ENCODE measurements around the gene STRAP.
"Not testable (repeated sequence)": the region's sequence is repeated elsewhere in the genome, so short reads cannot be mapped to it uniquely, and the experiment has no call there.

STRAP gene

GRCh38 chr12:15863372-15863771 lies 18.8 kb upstream of the STRAP start:
- no peak overlapping the region for H3K4me3 ChIP-seq (ENCODE audit: low read length)
- DNase-seq (ENCODE audit: low read depth, low spot score) = no peak

- no peak overlapping the region for H3K4me3 ChIP-seq (ENCODE audit: low read length)
- DNase-seq (ENCODE audit: low read depth, low spot score) = no peak
These were observed 18.2 kb upstream of the STRAP start for GRCh38 chr12:15863984-15864383.

- H3K4me3 ChIP-seq (ENCODE audit: low read length) = no peak overlapping the region
- DNase-seq (ENCODE audit: low read depth, low spot score) = no peak
These were observed 14.0 kb upstream of the STRAP start for GRCh38 chr12:15868186-15868585.

GRCh38 chr12:15873556-15873955 lies 8.6 kb upstream of the STRAP start:
- H3K4me3 ChIP-seq (ENCODE audit: low read length) = no peak overlapping the region
- no peak for DNase-seq (ENCODE audit: low read depth, low spot score)

- not testable (repeated sequence) for H3K4me3 ChIP-seq (ENCODE audit: low read length); DNase-seq (ENCODE audit: low read depth, low spot score)
These were observed 7.5 kb upstream of the STRAP start for GRCh38 chr12:15874556-15875145.

GRCh38 chr12:15875863-15876262 lies 6.3 kb upstream of the STRAP start:
- DNase-seq (ENCODE audit: low read depth, low spot score) = no peak
- no peak overlapping the region for H3K4me3 ChIP-seq (ENCODE audit: low read length)

- no peak overlapping the region for H3K4me3 ChIP-seq (ENCODE audit: low read length)
- DNase-seq (ENCODE audit: low read depth, low spot score) = no peak
These were observed 2.8 kb upstream of the STRAP start for GRCh38 chr12:15879413-15879812.

- DNase-seq (ENCODE audit: low read depth, low spot score) = no peak
These were observed 1.5 kb upstream of the STRAP start for GRCh38 chr12:15880721-15881120.

GRCh38 chr12:15883536-15883935 lies 1.3 kb downstream of the STRAP start:
- no peak for DNase-seq (ENCODE audit: low read depth, low spot score)
- H3K4me3 ChIP-seq (ENCODE audit: low read length) = peak overlapping the region; percentile 97

More at GRCh38 chr12:15880721-15881120, 1.5 kb upstream of the STRAP start:
- H3K4me3 ChIP-seq (ENCODE audit: low read length) = no peak overlapping the region

GRCh38 chr12:15886372-15887042 lies 4.3 kb downstream of the STRAP start:
- no peak for DNase-seq (ENCODE audit: low read depth, low spot score)
- H3K4me3 ChIP-seq (ENCODE audit: low read length) = no peak overlapping the region

- no peak overlapping the region for H3K4me3 ChIP-seq (ENCODE audit: low read length)
- no peak for DNase-seq (ENCODE audit: low read depth, low spot score)
These were observed 5.0 kb downstream of the STRAP start for GRCh38 chr12:15887043-15887817.

GRCh38 chr12:15892645-15893259 lies 10.6 kb downstream of the STRAP start:
- no peak overlapping the region for H3K4me3 ChIP-seq (ENCODE audit: low read length)
- DNase-seq (ENCODE audit: low read depth, low spot score) = no peak

GRCh38 chr12:15893260-15893659 lies 11.1 kb downstream of the STRAP start:
- no peak overlapping the region for H3K4me3 ChIP-seq (ENCODE audit: low read length)
- no peak for DNase-seq (ENCODE audit: low read depth, low spot score)

GRCh38 chr12:15896867-15897266 lies 14.7 kb downstream of the STRAP start:
- H3K4me3 ChIP-seq (ENCODE audit: low read length) = no peak overlapping the region
- no peak for DNase-seq (ENCODE audit: low read depth, low spot score)

GRCh38 chr12:15897433-15897832 lies 15.2 kb downstream of the STRAP start:
- no peak overlapping the region for H3K4me3 ChIP-seq (ENCODE audit: low read length)
- no peak for DNase-seq (ENCODE audit: low read depth, low spot score)

- H3K4me3 ChIP-seq (ENCODE audit: low read length) = no peak overlapping the region
- no peak for DNase-seq (ENCODE audit: low read depth, low spot score)
These were observed 17.2 kb downstream of the STRAP start for GRCh38 chr12:15899282-15899870.

- H3K4me3 ChIP-seq (ENCODE audit: low read length) = no peak overlapping the region
- DNase-seq (ENCODE audit: low read depth, low spot score) = no peak
These were observed 22.3 kb downstream of the STRAP start for GRCh38 chr12:15904378-15904920.

- no peak for DNase-seq (ENCODE audit: low read depth, low spot score)
- H3K4me3 ChIP-seq (ENCODE audit: low read length) = peak overlapping the region; percentile 57
These were observed 28.3 kb downstream of the STRAP start for GRCh38 chr12:15910468-15910863.
